Loucy (cell line): Measurements from ENCODE around the gene LEPROT.

Experiments
- H2AFZ ChIP-seq: fragments of 200-600 bp; sonication (generic); 2 replicates; pipeline ENCODE4 v1.6.0; 2016; ENCODE audit warnings: antibody characterized with exemption, mild to moderate bottlenecking, low read length, moderate library complexity
- H3F3A ChIP-seq: fragments of 200-600 bp; 2 replicates; pipeline ENCODE4 v1.6.0; 2016; ENCODE audit warnings: antibody characterized with exemption, low read depth, mild to moderate bottlenecking
- H3K27me3 ChIP-seq: fragments of 200-600 bp; sonication (generic); 2 replicates; pipeline ENCODE4 v1.6.1; 2014; ENCODE audit warnings: low read length, mild to moderate bottlenecking; ENCODE audit not compliant: insufficient read depth, poor library complexity, severe bottlenecking
- H3K36me3 ChIP-seq: fragments of 200-600 bp; sonication (generic); 2 replicates; pipeline ENCODE4 v1.6.1; 2016; ENCODE audit warnings: low read length; ENCODE audit not compliant: insufficient read depth
- H3K4me1 ChIP-seq: fragments of 200-600 bp; sonication (generic); 2 replicates; pipeline ENCODE4 v1.5.1; 2014; ENCODE audit warnings: low read length, mild to moderate bottlenecking; ENCODE audit not compliant: insufficient read depth, poor library complexity, severe bottlenecking
- H3K4me2 ChIP-seq: fragments of 200-600 bp; sonication (generic); 2 replicates; pipeline ENCODE4 v1.6.0; 2014; ENCODE audit warnings: antibody characterized with exemption, low read length, low read depth, mild to moderate bottlenecking; ENCODE audit not compliant: poor library complexity, severe bottlenecking
- H3K4me3 ChIP-seq: fragments of 200-600 bp; sonication (generic); 2 replicates; pipeline ENCODE4 v1.5.1; 2014; ENCODE audit warnings: low read length, mild to moderate bottlenecking, mixed read lengths; ENCODE audit not compliant: poor library complexity, severe bottlenecking
- H3K79me2 ChIP-seq: fragments of 200-600 bp; sonication (generic); 2 replicates; pipeline ENCODE4 v1.6.1; 2014; ENCODE audit warnings: low read length; ENCODE audit not compliant: insufficient read depth
- H3K9ac ChIP-seq: fragments of 200-600 bp; sonication (generic); 2 replicates; pipeline ENCODE4 v1.6.0; 2014; ENCODE audit warnings: mild to moderate bottlenecking, low read depth, low read length, moderate library complexity; ENCODE audit not compliant: poor library complexity, severe bottlenecking
- H3K9me2 ChIP-seq: fragments of 200-600 bp; sonication (generic); replicated peaks from 2 replicates; pipeline ENCODE4 v1.6.1; 2016; ENCODE audit warnings: low read depth, low read length, mixed read lengths
- H3K9me3 ChIP-seq: fragments of 200-600 bp; sonication (generic); 2 replicates; pipeline ENCODE4 v1.6.1; 2014; ENCODE audit warnings: mild to moderate bottlenecking, antibody characterized with exemption, low read length, low read depth; ENCODE audit not compliant: insufficient read depth
- H4K20me1 ChIP-seq: fragments of 200-600 bp; sonication (generic); 2 replicates; pipeline ENCODE4 v1.6.0; 2014; ENCODE audit warnings: antibody characterized with exemption, low read length, mild to moderate bottlenecking; ENCODE audit not compliant: insufficient read depth, poor library complexity, severe bottlenecking
- CTCF ChIP-seq: fragments of 200-600 bp; sonication (generic); conservative IDR thresholded peaks from 2 replicates; pipeline ENCODE4 v1.5.1; 2014; ENCODE audit warnings: mild to moderate bottlenecking, antibody characterized with exemption, low read length
- EZH2phosphoT487 ChIP-seq: fragments of 200-600 bp; IDR thresholded peaks from 2 replicates; pipeline ENCODE4 v1.6.1; 2018; ENCODE audit warnings: antibody characterized with exemption, mild to moderate bottlenecking, moderate library complexity, borderline replicate concordance

The LEPROT gene

GRCh38 chr1:65471213-65471833, 50.9 kb downstream of the LEPROT start:
- Histone ChIP-seq H3K27me3 (no peaks in the 10 kb centered on the region), H3K9me3 (no peaks in the 10 kb centered on the region), H3K4me3 (no peak overlapping the region), H3K9ac (no peak overlapping the region), H3K36me3 (no peaks in the 10 kb centered on the region), H3K4me2 (no peak overlapping the region), H4K20me1 (no peaks in the 10 kb centered on the region), H3K79me2 (no peaks in the 10 kb centered on the region), H3K9me2 (no peaks in the 10 kb centered on the region), H3K4me1 (no peaks in the 10 kb centered on the region), H2AFZ (no peak overlapping the region), H3F3A (no peaks in the 10 kb centered on the region)
- TF ChIP-seq EZH2phosphoT487: no peak
- TF ChIP-seq CTCF: no peak

GRCh38 chr1:65471861-65472332, 51.4 kb downstream of the LEPROT start:
- Histone ChIP-seq H3K36me3 (no peaks in the 10 kb centered on the region), H3K4me2 (no peak overlapping the region), H3F3A (no peaks in the 10 kb centered on the region), H3K79me2 (no peaks in the 10 kb centered on the region), H2AFZ (no peak overlapping the region), H4K20me1 (no peaks in the 10 kb centered on the region), H3K9ac (no peak overlapping the region), H3K4me1 (no peaks in the 10 kb centered on the region), H3K27me3 (no peaks in the 10 kb centered on the region), H3K4me3 (no peak overlapping the region), H3K9me2 (no peaks in the 10 kb centered on the region), H3K9me3 (no peaks in the 10 kb centered on the region)
- TF ChIP-seq CTCF (no peak), EZH2phosphoT487 (no peak)

- Histone ChIP-seq H3K4me3 (no peak overlapping the region), H3K4me2 (no peak overlapping the region), H3K9me3 (no peaks in the 10 kb centered on the region), H3F3A (no peaks in the 10 kb centered on the region), H3K9me2 (no peaks in the 10 kb centered on the region), H3K79me2 (no peaks in the 10 kb centered on the region), H2AFZ (no peak overlapping the region), H3K36me3 (no peaks in the 10 kb centered on the region), H3K4me1 (no peaks in the 10 kb centered on the region), H4K20me1 (no peaks in the 10 kb centered on the region), H3K9ac (no peak overlapping the region), H3K27me3 (no peaks in the 10 kb centered on the region)
- TF ChIP-seq EZH2phosphoT487 (no peak), CTCF (no peak)
Measured at GRCh38 chr1:65476327-65476726, 55.9 kb downstream of the LEPROT start.
